ENCODE results near the gene TMEM273.

TMEM273 gene

DNA sequence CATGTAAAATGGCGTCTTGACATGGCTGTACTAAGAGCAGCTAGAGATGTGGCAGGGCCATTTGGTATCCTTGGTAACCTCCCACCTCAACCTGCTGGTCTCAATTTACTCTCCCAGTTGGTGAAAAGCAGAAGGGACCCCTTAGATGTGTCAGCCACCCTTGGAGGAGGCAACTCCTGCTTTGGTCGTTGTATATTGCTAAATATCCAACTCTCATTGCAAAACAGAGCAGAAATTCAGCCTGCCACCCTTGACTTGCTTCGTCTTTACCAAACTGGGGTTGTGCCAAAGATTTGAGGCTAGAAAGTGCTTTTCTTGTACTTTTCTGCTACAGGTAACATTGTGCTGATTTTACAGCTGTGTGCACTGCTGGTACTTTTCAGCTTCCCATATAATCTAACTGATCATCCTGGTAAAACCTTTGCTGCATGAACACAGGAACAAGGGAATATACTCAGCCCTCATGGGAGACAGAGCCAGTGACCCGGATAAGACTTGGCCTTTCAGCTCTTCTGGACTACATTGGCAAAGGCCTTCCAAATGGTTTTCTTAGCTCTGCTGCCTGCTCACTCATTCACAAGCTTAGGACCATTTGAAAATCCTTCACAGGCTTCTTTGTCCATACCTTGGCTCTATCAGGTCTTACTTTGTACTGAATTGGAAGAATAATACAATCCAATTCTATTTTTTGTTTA, 70.7 kb downstream of the TMEM273 start:
- H3K27me3 ChIP-seq (replicated peaks; ENCODE audit: control insufficient read depth, insufficient read depth, low read length), result no peaks in the 10 kb centered on the region; the same call in 1 of the 2 replicates
- DNase-seq (ENCODE audit: extremely low read depth, insufficient read length), result no peak
- H3K36me3 ChIP-seq (ENCODE audit: control insufficient read depth, insufficient read depth, low read length), result no peaks in the 10 kb centered on the region
- H3K4me3 ChIP-seq (replicated peaks; ENCODE audit: low read depth, low read length), result no peak overlapping the region
- TF ChIP-seq, protein P1, sequence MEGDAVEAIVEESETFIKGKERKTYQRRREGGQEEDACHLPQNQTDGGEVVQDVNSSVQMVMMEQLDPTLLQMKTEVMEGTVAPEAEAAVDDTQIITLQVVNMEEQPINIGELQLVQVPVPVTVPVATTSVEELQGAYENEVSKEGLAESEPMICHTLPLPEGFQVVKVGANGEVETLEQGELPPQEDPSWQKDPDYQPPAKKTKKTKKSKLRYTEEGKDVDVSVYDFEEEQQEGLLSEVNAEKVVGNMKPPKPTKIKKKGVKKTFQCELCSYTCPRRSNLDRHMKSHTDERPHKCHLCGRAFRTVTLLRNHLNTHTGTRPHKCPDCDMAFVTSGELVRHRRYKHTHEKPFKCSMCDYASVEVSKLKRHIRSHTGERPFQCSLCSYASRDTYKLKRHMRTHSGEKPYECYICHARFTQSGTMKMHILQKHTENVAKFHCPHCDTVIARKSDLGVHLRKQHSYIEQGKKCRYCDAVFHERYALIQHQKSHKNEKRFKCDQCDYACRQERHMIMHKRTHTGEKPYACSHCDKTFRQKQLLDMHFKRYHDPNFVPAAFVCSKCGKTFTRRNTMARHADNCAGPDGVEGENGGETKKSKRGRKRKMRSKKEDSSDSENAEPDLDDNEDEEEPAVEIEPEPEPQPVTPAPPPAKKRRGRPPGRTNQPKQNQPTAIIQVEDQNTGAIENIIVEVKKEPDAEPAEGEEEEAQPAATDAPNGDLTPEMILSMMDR (IDR thresholded peaks at IDR 0.05; ENCODE audit: insufficient read depth, low read length, poor library complexity, severe bottlenecking), result no peak

- DNase-seq (ENCODE audit: extremely low read depth, insufficient read length), result no peak
- H3K27me3 ChIP-seq (replicated peaks; ENCODE audit: control insufficient read depth, insufficient read depth, low read length), result no peaks in the 10 kb centered on the region; the same call in 1 of the 2 replicates
- no peak overlapping the region for H3K4me3 ChIP-seq (replicated peaks; ENCODE audit: low read depth, low read length)
- TF ChIP-seq, protein P1 (IDR thresholded peaks at IDR 0.05; ENCODE audit: insufficient read depth, low read length, poor library complexity, severe bottlenecking), result no peak
- no peaks in the 10 kb centered on the region for H3K36me3 ChIP-seq (ENCODE audit: control insufficient read depth, insufficient read depth, low read length)
Measured at GRCh38 chr10:49116509-49117375, 71.4 kb downstream of the TMEM273 start.

GRCh38 chr10:49115796-49116508, 72.2 kb downstream of the TMEM273 start:
- no peaks in the 10 kb centered on the region; the same call in 1 of the 2 replicates for H3K27me3 ChIP-seq (replicated peaks; ENCODE audit: control insufficient read depth, insufficient read depth, low read length)
- no peak overlapping the region for H3K4me3 ChIP-seq (replicated peaks; ENCODE audit: low read depth, low read length)
- TF ChIP-seq, protein P1 (IDR thresholded peaks at IDR 0.05; ENCODE audit: insufficient read depth, low read length, poor library complexity, severe bottlenecking), result no peak

DNA sequence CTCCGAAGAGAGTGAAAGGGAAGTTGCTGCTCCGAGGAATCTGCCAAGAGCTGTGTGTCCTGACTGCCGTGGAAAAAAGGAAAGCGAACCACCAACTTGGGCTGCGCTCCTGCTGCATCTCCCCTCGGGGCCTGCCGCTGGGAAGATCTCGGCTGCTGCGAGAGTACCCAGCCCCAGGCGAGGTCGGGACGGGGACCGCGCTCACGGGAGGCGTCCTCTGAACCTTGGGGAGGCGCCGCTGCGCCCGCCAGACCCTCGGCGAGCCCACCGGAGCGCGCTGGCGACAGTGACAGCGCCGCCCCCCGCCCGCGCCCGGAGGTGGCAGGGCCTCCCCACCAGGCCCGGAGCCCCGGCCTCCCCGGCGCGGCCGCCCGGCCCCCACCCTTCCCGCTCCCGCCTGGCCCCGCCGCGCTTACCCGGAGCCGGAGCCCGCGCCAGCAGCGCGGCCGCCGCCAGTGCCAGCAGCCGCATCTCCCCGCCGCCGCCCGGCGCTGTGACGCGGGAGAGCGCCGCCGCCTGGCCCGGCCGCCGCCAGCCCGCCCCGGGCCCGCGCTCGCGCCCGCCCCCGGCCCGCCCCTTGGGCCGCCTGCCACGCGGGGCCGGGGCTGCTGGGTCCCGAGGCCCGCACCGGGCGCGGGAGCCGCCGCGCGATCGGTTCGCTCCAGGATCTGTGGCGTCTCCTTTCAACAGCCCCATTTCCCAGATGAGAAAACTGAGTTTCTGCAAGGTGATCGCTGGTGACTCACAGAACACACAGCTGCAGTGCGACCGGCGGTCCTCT, 73.0 kb downstream of the TMEM273 start, which contains the start of gene VSTM4:
Gene VSTM4, minus strand, starts transcription at position 508 of the 781 bp plus-strand sequence. Its CDS starts 37 bp downstream, at position 471.
- Histone ChIP-seq H3K36me3 (ENCODE audit: control insufficient read depth, insufficient read depth, low read length) (no peaks in the 10 kb centered on the region), H3K4me3 (replicated peaks; ENCODE audit: low read depth, low read length) (no peak within 1 kb of the TSS; the same call in 1 of the 2 replicates), H3K27me3 (replicated peaks; ENCODE audit: control insufficient read depth, insufficient read depth, low read length) (no peaks in the 10 kb centered on the region; the same call in 1 of the 2 replicates)
- TF ChIP-seq, protein P1 (IDR thresholded peaks at IDR 0.05; ENCODE audit: insufficient read depth, low read length, poor library complexity, severe bottlenecking), result no peak
- DNase-seq (ENCODE audit: extremely low read depth, insufficient read length), result no peak

More at GRCh38 chr10:49115796-49116508, 72.2 kb downstream of the TMEM273 start:
- H3K36me3 ChIP-seq (ENCODE audit: control insufficient read depth, insufficient read depth, low read length), result no peaks in the 10 kb centered on the region
- DNase-seq (ENCODE audit: extremely low read depth, insufficient read length), result no peak

DNA sequence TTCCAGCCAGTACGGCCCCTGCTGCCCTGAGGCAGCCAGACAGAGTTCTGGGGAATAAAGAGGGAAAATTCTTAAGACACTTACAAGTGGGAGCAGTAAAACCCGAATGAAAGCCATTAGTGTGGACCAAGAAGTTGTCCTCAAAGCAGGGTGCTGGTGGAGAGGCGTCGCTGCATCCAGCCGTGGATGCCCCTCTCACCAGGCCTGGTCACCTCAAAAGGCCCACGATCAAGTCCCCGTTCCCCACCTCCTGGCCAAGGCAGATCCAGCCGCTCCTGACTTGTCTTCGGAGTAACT, 73.5 kb downstream of the TMEM273 start:
- Histone ChIP-seq H3K36me3 (ENCODE audit: control insufficient read depth, insufficient read depth, low read length) (no peaks in the 10 kb centered on the region), H3K4me3 (replicated peaks; ENCODE audit: low read depth, low read length) (no peak overlapping the region), H3K27me3 (replicated peaks; ENCODE audit: control insufficient read depth, insufficient read depth, low read length) (no peaks in the 10 kb centered on the region; the same call in 1 of the 2 replicates)
- DNase-seq (ENCODE audit: extremely low read depth, insufficient read length), result no peak
- TF ChIP-seq, protein P1 (IDR thresholded peaks at IDR 0.05; ENCODE audit: insufficient read depth, low read length, poor library complexity, severe bottlenecking), result no peak
